GM23338 (cell line): ENCODE data around the gene RPL3.

ENCODE experiments used
- CREB1 ChIP-seq: fragments of 250-450 bp; sonication (Bioruptor Pico); IDR thresholded peaks from 2 replicates; pipeline ENCODE4 v1.5.0; 2020; ENCODE audit warnings: low read depth, mild to moderate bottlenecking, moderate library complexity
- CTCF ChIP-seq, 2 experiments: fragments of 200-600 bp in 1 of 2; sonication (generic) in 1 of 2; conservative IDR thresholded peaks; 2 replicates each; pipeline versions ENCODE4 v1.5.1 to v1.6.1; 2016 to 2017; ENCODE audit warnings: antibody characterized with exemption in 2 of 2, low read depth in 2 of 2, mild to moderate bottlenecking in 2 of 2, moderate library complexity in 1 of 2
- EZH2phosphoT487 ChIP-seq: fragments of 200-600 bp; sonication (generic); IDR thresholded peaks from one replicate; pipeline ENCODE4 v1.8.1; 2018; ENCODE audit warnings: antibody characterized with exemption; ENCODE audit not compliant: unreplicated experiment
- JUNB ChIP-seq: IDR thresholded peaks from one replicate; pipeline ENCODE4 v1.6.1; 2016; ENCODE audit warnings: antibody characterized with exemption; ENCODE audit not compliant: unreplicated experiment

- no peak for TF ChIP-seq EZH2phosphoT487
- no peak for TF ChIP-seq CREB1
- no peak for TF ChIP-seq CTCF (conservative IDR thresholded peaks at IDR 0.05; ENCODE audit: low read depth in 2 of 2)
- no peak for TF ChIP-seq JUNB
Observed at GRCh38 chr22:39364714-39365491, 45.5 kb upstream of the RPL3 start.
